Measurements from ENCODE around the gene BPI. TPM values are rescaled to one million over a fixed set of nuclear protein-coding genes. Genes with fewer than 3 reads are reported as not detected.

BPI gene
- total and polyA plus RNA-seq, 4 donors = 0.31 to 5.6 (median 1.1) TPM

- H3K9me3 ChIP-seq (ENCODE audit: control insufficient read depth in 4 of 4, insufficient read depth in 3 of 4, low read length in 3 of 4) = peaks cover 0 to 2% (median 0%) of the 10 kb centered on the region in 4 donors
- H3K9ac ChIP-seq (ENCODE audit: insufficient read depth in 1 of 2, low read length in 2 of 2) = no peak overlapping the region
- WGBS, 2 donors = 64 to 79% methylated on average over 3 of the region's 3 CpGs
- TF ChIP-seq CTCF (IDR thresholded peaks at IDR 0.05; ENCODE audit: control extremely low read depth, extremely low read depth) = no peak
- no peak overlapping the region for H3K27ac ChIP-seq (ENCODE audit: low read depth in 1 of 2, low read length in 1 of 2)
- H3K4me3 ChIP-seq = no peak overlapping the region
- ATAC-seq (ENCODE audit: insufficient read depth, low FRiP score) (no peak), DNase-seq (no peak)
- peaks cover 0 to 4% (median 0%) of the 10 kb centered on the region in 5 donors for H3K4me1 ChIP-seq (ENCODE audit: control insufficient read depth in 5 of 5, insufficient read depth in 5 of 5, low read length in 5 of 5)
- no peaks in the 10 kb centered on the region for H3K36me3 ChIP-seq (ENCODE audit: control insufficient read depth in 4 of 4, insufficient read depth in 4 of 4, low read length in 4 of 4)
- H3K27me3 ChIP-seq (ENCODE audit: control insufficient read depth in 3 of 3, insufficient read depth in 3 of 3, low read length in 2 of 3) = peaks cover 0 to 2% (median 0%) of the 10 kb centered on the region in 3 donors
Observed at GRCh38 chr20:38317422-38317821, 13.5 kb downstream of the BPI start.

- Histone ChIP-seq H3K4me3 (no peak overlapping the region), H3K27me3 (ENCODE audit: control insufficient read depth in 3 of 3, insufficient read depth in 3 of 3, low read length in 2 of 3) (peaks cover 0 to 2% (median 0%) of the 10 kb centered on the region in 3 donors), H3K36me3 (ENCODE audit: control insufficient read depth in 4 of 4, insufficient read depth in 4 of 4, low read length in 4 of 4) (no peaks in the 10 kb centered on the region), H3K4me1 (ENCODE audit: control insufficient read depth in 5 of 5, insufficient read depth in 5 of 5, low read length in 5 of 5) (peaks cover 0 to 4% (median 0%) of the 10 kb centered on the region in 5 donors), H3K9ac (ENCODE audit: insufficient read depth in 1 of 2, low read length in 2 of 2) (no peak overlapping the region), H3K9me3 (ENCODE audit: control insufficient read depth in 4 of 4, insufficient read depth in 3 of 4, low read length in 3 of 4) (no peaks in the 10 kb centered on the region), H3K27ac (ENCODE audit: low read depth in 1 of 2, low read length in 1 of 2) (no peak overlapping the region)
- WGBS, 2 donors = 45 to 59% methylated on average over 6 of the region's 6 CpGs
- TF ChIP-seq CTCF (IDR thresholded peaks at IDR 0.05; ENCODE audit: control extremely low read depth, extremely low read depth) = no peak
- no peak for DNase-seq
- no peak for ATAC-seq (ENCODE audit: insufficient read depth, low FRiP score)
Observed at GRCh38 chr20:38320221-38320620, 16.3 kb downstream of the BPI start.

- Histone ChIP-seq H3K4me3 (no peak overlapping the region), H3K27me3 (ENCODE audit: control insufficient read depth in 3 of 3, insufficient read depth in 3 of 3, low read length in 2 of 3) (peaks cover 0 to 2% (median 0%) of the 10 kb centered on the region in 3 donors), H3K36me3 (ENCODE audit: control insufficient read depth in 4 of 4, insufficient read depth in 4 of 4, low read length in 4 of 4) (no peaks in the 10 kb centered on the region), H3K4me1 (ENCODE audit: control insufficient read depth in 5 of 5, insufficient read depth in 5 of 5, low read length in 5 of 5) (peaks cover 0 to 4% (median 0%) of the 10 kb centered on the region in 5 donors), H3K9me3 (ENCODE audit: control insufficient read depth in 4 of 4, insufficient read depth in 3 of 4, low read length in 3 of 4) (no peaks in the 10 kb centered on the region), H3K27ac (ENCODE audit: low read depth in 1 of 2, low read length in 1 of 2) (no peak overlapping the region), H3K9ac (ENCODE audit: insufficient read depth in 1 of 2, low read length in 2 of 2) (no peak overlapping the region)
- peak; percentile 8 for TF ChIP-seq CTCF (IDR thresholded peaks at IDR 0.05; ENCODE audit: control extremely low read depth, extremely low read depth)
- WGBS, 2 donors = 3 to 8% methylated on average over 5 of the region's 5 CpGs
- ATAC-seq (ENCODE audit: insufficient read depth, low FRiP score) = no peak
- peak; percentile 67 to 79 (median 78) for DNase-seq
Observed at GRCh38 chr20:38321959-38322598, 18.1 kb downstream of the BPI start.

All from lung (tissue), 12 donors.